ENCODE measurements around the gene OR56A4. TPM values are rescaled to one million over a fixed set of nuclear protein-coding genes. Genes with fewer than 3 reads are reported as not detected.

Gene OR56A4
- total RNA-seq: not detected

GRCh38 chr11:6006846-6007245 is at the start of gene OR56A4:
Gene OR56A4 (minus strand): TSS chr11:6006946. CDS start chr11:6002992, 3,954 bp downstream.
- ATAC-seq (ENCODE audit: insufficient number of reproducible peaks, low FRiP score, low read depth) (no peak), DNase-seq (ENCODE audit: low spot score) (no peak)
- Histone ChIP-seq H3K36me3 (no peaks in the 10 kb centered on the region), H3K27ac (no peak within 1 kb of the TSS), H3K4me1 (ENCODE audit: control insufficient read depth in 1 of 2, low read depth in 2 of 2) (no peaks in the 10 kb centered on the region), H3K9me3 (no peaks in the 10 kb centered on the region), H3K4me3 (no peak within 1 kb of the TSS), H3K27me3 (replicated peaks; ENCODE audit: insufficient read depth) (no peaks in the 10 kb centered on the region)
- no peak for TF ChIP-seq CTCF (IDR thresholded peaks at IDR 0.05)

- Histone ChIP-seq H3K4me3 (no peak overlapping the region), H3K27me3 (replicated peaks; ENCODE audit: insufficient read depth) (no peaks in the 10 kb centered on the region), H3K9me3 (no peaks in the 10 kb centered on the region), H3K4me1 (ENCODE audit: control insufficient read depth in 1 of 2, low read depth in 2 of 2) (no peaks in the 10 kb centered on the region), H3K36me3 (no peaks in the 10 kb centered on the region), H3K27ac (no peak overlapping the region)
- no peak for ATAC-seq (ENCODE audit: insufficient number of reproducible peaks, low FRiP score, low read depth)
- DNase-seq (ENCODE audit: low spot score): no peak
- TF ChIP-seq CTCF (IDR thresholded peaks at IDR 0.05): no peak
Measured at GRCh38 chr11:6055569-6055968, 48.8 kb upstream of the OR56A4 start.

- no peak for TF ChIP-seq CTCF (IDR thresholded peaks at IDR 0.05)
- Histone ChIP-seq H3K36me3 (no peaks in the 10 kb centered on the region), H3K4me1 (ENCODE audit: control insufficient read depth in 1 of 2, low read depth in 2 of 2) (no peaks in the 10 kb centered on the region), H3K27me3 (replicated peaks; ENCODE audit: insufficient read depth) (no peaks in the 10 kb centered on the region), H3K27ac (no peak overlapping the region), H3K4me3 (no peak overlapping the region), H3K9me3 (no peaks in the 10 kb centered on the region)
- DNase-seq (ENCODE audit: low spot score) (no peak), ATAC-seq (ENCODE audit: insufficient number of reproducible peaks, low FRiP score, low read depth) (no peak)
Measured at GRCh38 chr11:6052374-6052773, 45.6 kb upstream of the OR56A4 start.

- TF ChIP-seq CTCF (IDR thresholded peaks at IDR 0.05): no peak
- DNase-seq (ENCODE audit: low spot score) (no peak), ATAC-seq (ENCODE audit: insufficient number of reproducible peaks, low FRiP score, low read depth) (no peak)
- Histone ChIP-seq H3K4me1 (ENCODE audit: control insufficient read depth in 1 of 2, low read depth in 2 of 2) (no peaks in the 10 kb centered on the region), H3K36me3 (no peaks in the 10 kb centered on the region), H3K4me3 (no peak overlapping the region), H3K27me3 (replicated peaks; ENCODE audit: insufficient read depth) (no peaks in the 10 kb centered on the region), H3K9me3 (no peaks in the 10 kb centered on the region), H3K27ac (no peak overlapping the region)
Measured at GRCh38 chr11:6040874-6041273, 34.1 kb upstream of the OR56A4 start.

GRCh38 chr11:6030708-6031405 is 24.1 kb upstream of the OR56A4 start, which contains the start of gene OR56A1:
Gene OR56A1 (minus strand): TSS chr11:6030758. CDS start chr11:6027692, 3,066 bp downstream.
- H3K4me3 ChIP-seq: no peak within 1 kb of the TSS
- no peak within 1 kb of the TSS for H3K27ac ChIP-seq
- no peak for TF ChIP-seq CTCF (IDR thresholded peaks at IDR 0.05)
- no peaks in the 10 kb centered on the region for H3K9me3 ChIP-seq
- H3K4me1 ChIP-seq (ENCODE audit: control insufficient read depth in 1 of 2, low read depth in 2 of 2): no peaks in the 10 kb centered on the region
- ATAC-seq (ENCODE audit: insufficient number of reproducible peaks, low FRiP score, low read depth) (no peak), DNase-seq (ENCODE audit: low spot score) (no peak)
- no peaks in the 10 kb centered on the region for H3K27me3 ChIP-seq (replicated peaks; ENCODE audit: insufficient read depth)
- no peaks in the 10 kb centered on the region for H3K36me3 ChIP-seq
